ENCODE data around the gene EDEM2.
A peak's percentile ranks its signal among the peaks of the same experiment; 100 is the strongest.
"Not testable (repeated sequence)": the region's sequence is repeated elsewhere in the genome, so short reads cannot be mapped to it uniquely, and the experiment has no call there.

The EDEM2 gene

GRCh38 chr20:35146920-35147574, at the start of gene EDEM2:
Gene EDEM2 (minus strand): TSS chr20:35147336. CDS start chr20:35147258, 78 bp downstream.
- H3K9ac ChIP-seq (ENCODE audit: low read length): peak within 1 kb of the TSS; percentile 96
- peak within 1 kb of the TSS; percentile 96 for H3K4me3 ChIP-seq (ENCODE audit: low read length)
- DNase-seq (ENCODE audit: low read depth): peak; percentile 97
- no peaks in the 10 kb centered on the region for H3K9me3 ChIP-seq (ENCODE audit: control insufficient read depth, low read length)
- H3K27me3 ChIP-seq (replicated peaks; ENCODE audit: control insufficient read depth, insufficient read depth, low read length): no peaks in the 10 kb centered on the region
- peaks cover 35% of the 10 kb centered on the region for H3K4me1 ChIP-seq (ENCODE audit: control insufficient read depth, insufficient read depth, low read length)
- peaks cover 7% of the 10 kb centered on the region for H3K36me3 ChIP-seq (ENCODE audit: control insufficient read depth, insufficient read depth, low read length, severe bottlenecking)

DNA sequence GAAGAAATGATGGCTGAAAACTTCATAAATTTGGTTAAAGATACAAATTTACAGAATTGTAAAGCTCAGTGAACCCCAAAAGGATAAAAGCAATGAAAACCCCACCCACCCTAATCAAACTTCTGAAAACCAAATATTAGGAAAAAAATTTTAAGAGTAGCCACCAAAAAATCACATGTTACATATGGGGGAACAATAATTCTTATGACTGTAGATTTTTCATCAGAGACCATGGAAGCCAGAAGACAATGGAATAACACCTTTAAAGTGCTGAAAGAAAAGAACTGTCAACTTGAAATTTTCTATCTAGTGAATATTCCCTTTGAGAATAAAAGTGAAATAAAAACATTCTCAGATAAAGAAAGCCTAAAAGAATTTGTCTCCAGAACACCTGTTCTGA, 49.2 kb upstream of the EDEM2 start:
- Histone ChIP-seq H3K9ac (ENCODE audit: low read length) (no peak overlapping the region), H3K27me3 (replicated peaks; ENCODE audit: control insufficient read depth, insufficient read depth, low read length) (no peaks in the 10 kb centered on the region), H3K9me3 (ENCODE audit: control insufficient read depth, low read length) (peaks cover 25% of the 10 kb centered on the region), H3K36me3 (ENCODE audit: control insufficient read depth, insufficient read depth, low read length, severe bottlenecking) (no peaks in the 10 kb centered on the region), H3K4me3 (ENCODE audit: low read length) (peak overlapping the region; percentile 24), H3K4me1 (ENCODE audit: control insufficient read depth, insufficient read depth, low read length) (peaks cover 5% of the 10 kb centered on the region)
- peak; percentile 3 for DNase-seq (ENCODE audit: low read depth)

DNA sequence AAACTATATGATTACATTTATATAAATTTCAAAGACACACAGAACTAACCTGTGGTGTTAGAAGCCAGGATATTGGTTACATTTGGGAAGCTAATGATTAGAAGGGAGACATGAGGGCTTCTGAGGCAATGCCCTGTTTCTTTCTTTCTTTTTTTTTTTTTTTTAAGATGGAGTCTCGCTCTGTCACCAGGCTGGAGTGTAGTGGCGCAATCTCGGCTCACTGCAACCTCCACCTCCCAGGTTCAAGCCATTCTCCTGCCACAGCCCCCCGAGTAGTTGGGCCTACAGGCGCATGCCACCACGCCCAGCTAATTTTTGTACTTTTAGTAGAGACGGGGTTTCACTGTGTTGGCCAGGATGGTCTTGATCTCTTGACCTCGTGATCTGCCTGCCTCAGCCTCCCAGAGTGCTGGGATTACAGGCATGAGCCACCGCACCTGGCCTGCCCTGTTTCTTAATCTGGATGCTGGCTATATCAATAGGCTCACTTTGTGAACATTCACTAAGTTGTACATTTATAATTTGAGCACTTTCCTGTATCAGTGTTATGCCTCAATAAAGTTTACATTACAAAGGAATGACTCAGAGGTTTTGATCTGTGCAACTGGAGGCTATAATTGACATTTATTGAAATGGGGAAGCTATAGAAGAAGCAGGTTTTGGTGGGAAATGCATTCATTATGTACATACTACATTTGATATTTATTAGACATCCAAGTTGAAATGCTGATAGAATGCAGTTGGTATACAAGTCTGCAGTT, 46.1 kb upstream of the EDEM2 start:
- not testable (repeated sequence) for H3K36me3 ChIP-seq (ENCODE audit: control insufficient read depth, insufficient read depth, low read length, severe bottlenecking); DNase-seq (ENCODE audit: low read depth); H3K4me1 ChIP-seq (ENCODE audit: control insufficient read depth, insufficient read depth, low read length); H3K4me3 ChIP-seq (ENCODE audit: low read length); H3K27me3 ChIP-seq (replicated peaks; ENCODE audit: control insufficient read depth, insufficient read depth, low read length); H3K9ac ChIP-seq (ENCODE audit: low read length)
- H3K9me3 ChIP-seq (ENCODE audit: control insufficient read depth, low read length): peaks cover 19% of the 10 kb centered on the region

- no peaks in the 10 kb centered on the region for H3K36me3 ChIP-seq (ENCODE audit: control insufficient read depth, insufficient read depth, low read length, severe bottlenecking)
- H3K27me3 ChIP-seq (replicated peaks; ENCODE audit: control insufficient read depth, insufficient read depth, low read length): no peaks in the 10 kb centered on the region
- peaks cover 19% of the 10 kb centered on the region for H3K9me3 ChIP-seq (ENCODE audit: control insufficient read depth, low read length)
- no peak overlapping the region for H3K4me3 ChIP-seq (ENCODE audit: low read length)
- no peak overlapping the region for H3K9ac ChIP-seq (ENCODE audit: low read length)
- no peaks in the 10 kb centered on the region for H3K4me1 ChIP-seq (ENCODE audit: control insufficient read depth, insufficient read depth, low read length)
- no peak for DNase-seq (ENCODE audit: low read depth)
Measured at GRCh38 chr20:35192118-35192872, 45.2 kb upstream of the EDEM2 start.

DNA sequence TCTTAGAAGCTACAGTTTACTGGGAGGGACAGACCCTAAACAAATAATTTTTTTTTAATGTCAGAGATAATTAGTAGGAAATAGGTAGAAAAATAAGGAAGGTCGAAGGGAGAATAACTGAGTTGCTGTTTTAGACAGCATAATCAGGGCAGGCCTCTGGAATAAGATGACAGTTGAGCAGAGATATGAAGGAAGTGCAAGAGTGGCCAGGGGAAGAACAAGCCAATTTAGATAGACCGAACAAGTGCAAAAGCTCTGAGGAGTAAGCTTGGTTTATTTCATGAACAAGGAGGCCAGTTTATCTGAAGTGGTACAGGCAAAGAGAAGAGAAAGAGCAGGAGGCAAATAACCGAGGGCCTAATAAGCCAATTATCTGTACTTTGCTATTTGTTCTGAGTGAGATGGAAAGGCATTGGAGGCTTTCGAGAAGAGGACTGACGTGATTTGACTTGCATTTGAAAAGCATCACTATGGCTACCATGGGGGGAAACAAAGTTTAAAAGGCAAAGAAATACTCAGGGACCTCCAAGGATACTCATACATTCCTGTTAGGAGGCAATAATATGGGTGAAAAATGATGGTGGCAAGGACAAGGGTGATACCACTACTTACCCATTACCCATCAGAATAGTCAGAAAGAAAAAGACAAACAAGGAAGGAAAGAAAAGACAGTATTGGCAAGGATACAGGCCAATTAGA, 44.4 kb upstream of the EDEM2 start:
- DNase-seq (ENCODE audit: low read depth): no peak
- Histone ChIP-seq H3K27me3 (replicated peaks; ENCODE audit: control insufficient read depth, insufficient read depth, low read length) (no peaks in the 10 kb centered on the region), H3K4me3 (ENCODE audit: low read length) (no peak overlapping the region), H3K9ac (ENCODE audit: low read length) (no peak overlapping the region), H3K9me3 (ENCODE audit: control insufficient read depth, low read length) (peaks cover 11% of the 10 kb centered on the region), H3K36me3 (ENCODE audit: control insufficient read depth, insufficient read depth, low read length, severe bottlenecking) (no peaks in the 10 kb centered on the region), H3K4me1 (ENCODE audit: control insufficient read depth, insufficient read depth, low read length) (no peaks in the 10 kb centered on the region)

- Histone ChIP-seq H3K9me3 (ENCODE audit: control insufficient read depth, low read length) (peaks cover 4% of the 10 kb centered on the region), H3K4me1 (ENCODE audit: control insufficient read depth, insufficient read depth, low read length) (no peaks in the 10 kb centered on the region), H3K36me3 (ENCODE audit: control insufficient read depth, insufficient read depth, low read length, severe bottlenecking) (no peaks in the 10 kb centered on the region), H3K9ac (ENCODE audit: low read length) (no peak overlapping the region), H3K4me3 (ENCODE audit: low read length) (no peak overlapping the region), H3K27me3 (replicated peaks; ENCODE audit: control insufficient read depth, insufficient read depth, low read length) (no peaks in the 10 kb centered on the region)
- DNase-seq (ENCODE audit: low read depth): no peak
Measured at GRCh38 chr20:35190556-35190955, 43.4 kb upstream of the EDEM2 start.

GRCh38 chr20:35189223-35189622, 42.1 kb upstream of the EDEM2 start:
- not testable (repeated sequence) for H3K9me3 ChIP-seq (ENCODE audit: control insufficient read depth, low read length); DNase-seq (ENCODE audit: low read depth); H3K36me3 ChIP-seq (ENCODE audit: control insufficient read depth, insufficient read depth, low read length, severe bottlenecking); H3K27me3 ChIP-seq (replicated peaks; ENCODE audit: control insufficient read depth, insufficient read depth, low read length); H3K4me1 ChIP-seq (ENCODE audit: control insufficient read depth, insufficient read depth, low read length); H3K9ac ChIP-seq (ENCODE audit: low read length); H3K4me3 ChIP-seq (ENCODE audit: low read length)

DNA sequence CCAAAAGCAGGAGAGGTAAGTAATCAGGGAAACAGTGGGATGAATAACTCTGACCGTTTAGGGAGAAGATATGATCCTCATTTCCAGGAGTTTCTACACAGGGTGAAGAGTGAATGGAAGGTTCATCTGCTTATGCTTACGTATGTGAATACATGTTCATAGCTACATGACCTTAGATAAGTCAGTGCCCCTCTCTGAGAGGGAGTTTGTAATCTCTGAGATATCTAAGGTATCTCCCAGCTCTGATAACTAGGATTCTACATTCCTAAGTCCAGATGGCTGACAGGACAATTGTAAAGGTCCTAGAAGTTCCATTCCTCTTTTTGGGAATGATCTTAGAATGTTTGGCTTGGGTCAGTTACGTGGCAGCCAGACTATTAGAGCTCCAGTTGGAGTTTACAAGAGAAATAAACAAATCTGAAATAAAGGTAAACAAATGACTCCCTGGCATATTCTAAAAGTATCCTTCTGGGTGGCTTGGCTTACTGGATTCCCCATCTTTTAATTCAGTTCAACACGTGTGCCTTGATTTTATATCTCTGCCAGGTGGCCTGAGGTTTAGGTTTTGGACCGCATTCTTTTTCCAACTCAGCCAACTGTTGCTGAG, 40.6 kb upstream of the EDEM2 start:
- Histone ChIP-seq H3K27me3 (replicated peaks; ENCODE audit: control insufficient read depth, insufficient read depth, low read length) (no peaks in the 10 kb centered on the region), H3K36me3 (ENCODE audit: control insufficient read depth, insufficient read depth, low read length, severe bottlenecking) (no peaks in the 10 kb centered on the region), H3K9me3 (ENCODE audit: control insufficient read depth, low read length) (no peaks in the 10 kb centered on the region)

DNA sequence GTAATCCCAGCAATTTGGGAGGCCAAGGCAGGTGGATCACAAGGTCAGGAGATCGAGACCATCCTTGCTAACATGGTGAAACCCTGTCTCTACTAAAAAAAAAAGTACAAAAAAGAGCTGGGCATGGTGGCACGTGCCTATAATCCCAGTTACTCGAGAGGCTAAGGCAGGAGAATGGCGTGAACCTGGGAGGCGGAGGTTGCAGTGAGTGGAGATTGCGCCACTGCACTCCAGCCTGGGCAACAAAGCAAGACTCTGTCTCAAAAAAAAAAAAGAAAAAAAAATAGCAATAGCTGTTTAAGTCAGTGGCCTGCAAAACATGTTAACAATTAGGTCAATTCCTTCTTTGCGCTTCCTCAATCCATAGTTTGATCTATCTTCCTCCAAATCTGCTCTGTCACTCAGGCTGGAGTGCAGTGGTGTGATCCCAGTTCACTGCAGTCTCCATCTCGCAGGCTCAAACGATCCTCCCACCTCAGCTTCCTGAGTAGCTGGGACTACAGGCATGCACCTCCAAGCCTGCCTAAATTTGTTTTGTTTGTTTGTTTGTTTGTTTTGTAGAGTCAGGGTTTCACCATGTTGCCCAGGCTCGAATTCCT, 39.7 kb upstream of the EDEM2 start:
- not testable (repeated sequence) for H3K4me1 ChIP-seq (ENCODE audit: control insufficient read depth, insufficient read depth, low read length); H3K4me3 ChIP-seq (ENCODE audit: low read length); H3K9me3 ChIP-seq (ENCODE audit: control insufficient read depth, low read length); H3K27me3 ChIP-seq (replicated peaks; ENCODE audit: control insufficient read depth, insufficient read depth, low read length); DNase-seq (ENCODE audit: low read depth); H3K36me3 ChIP-seq (ENCODE audit: control insufficient read depth, insufficient read depth, low read length, severe bottlenecking); H3K9ac ChIP-seq (ENCODE audit: low read length)

More for the DNA sequence above, 40.6 kb upstream of the EDEM2 start:
- no peak for DNase-seq (ENCODE audit: low read depth)
- no peak overlapping the region for H3K9ac ChIP-seq (ENCODE audit: low read length)
- H3K4me1 ChIP-seq (ENCODE audit: control insufficient read depth, insufficient read depth, low read length): no peaks in the 10 kb centered on the region
- no peak overlapping the region for H3K4me3 ChIP-seq (ENCODE audit: low read length)

GRCh38 chr20:35181731-35182130, 34.6 kb upstream of the EDEM2 start:
- H3K4me1 ChIP-seq (ENCODE audit: control insufficient read depth, insufficient read depth, low read length): no peaks in the 10 kb centered on the region
- H3K36me3 ChIP-seq (ENCODE audit: control insufficient read depth, insufficient read depth, low read length, severe bottlenecking): peaks cover 19% of the 10 kb centered on the region
- H3K9me3 ChIP-seq (ENCODE audit: control insufficient read depth, low read length): no peaks in the 10 kb centered on the region
- DNase-seq (ENCODE audit: low read depth): no peak
- no peak overlapping the region for H3K9ac ChIP-seq (ENCODE audit: low read length)
- H3K4me3 ChIP-seq (ENCODE audit: low read length): no peak overlapping the region
- no peaks in the 10 kb centered on the region for H3K27me3 ChIP-seq (replicated peaks; ENCODE audit: control insufficient read depth, insufficient read depth, low read length)
